ENCODE data around the gene LPCAT1.
"Not testable (repeated sequence)": the region's sequence is repeated elsewhere in the genome, so short reads cannot be mapped to it uniquely, and the experiment has no call there.

Gene LPCAT1

DNA sequence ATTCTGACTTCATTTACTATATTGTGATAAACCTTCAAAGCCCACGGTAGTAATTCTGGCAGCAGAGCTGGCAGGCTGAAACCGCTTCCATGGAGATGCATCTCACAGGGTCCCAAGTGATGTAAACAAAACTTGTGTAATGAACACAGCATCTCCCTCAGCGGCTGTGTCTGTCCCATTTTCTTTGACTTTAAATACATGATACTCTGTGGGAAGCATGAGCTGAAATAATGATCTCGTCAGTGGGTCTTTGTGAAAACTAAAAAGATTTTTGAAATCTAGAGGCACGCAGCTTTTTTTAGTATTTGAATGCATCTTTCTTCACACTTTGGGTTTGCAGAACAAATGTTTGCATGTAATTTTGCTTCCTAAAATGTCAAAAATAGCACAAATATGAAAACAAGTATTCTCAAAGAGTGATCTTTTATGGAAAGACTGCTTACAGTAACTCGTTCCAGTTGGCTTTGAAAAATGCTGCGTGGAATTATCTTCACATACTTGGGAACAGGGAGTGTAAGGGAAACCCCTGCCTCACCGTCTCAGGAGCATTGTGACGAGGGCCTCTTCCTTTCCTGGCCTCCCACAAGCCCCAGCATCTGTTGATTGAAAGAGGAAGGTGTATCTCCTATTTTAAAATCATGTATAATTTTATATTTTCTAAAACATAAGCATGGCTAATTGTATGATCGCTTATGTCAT, 18.1 kb upstream of the LPCAT1 start:
- in situ Hi-C loops (cut with HindIII; ENCODE audit: low sequenced_read_pairs): no loop called here

DNA sequence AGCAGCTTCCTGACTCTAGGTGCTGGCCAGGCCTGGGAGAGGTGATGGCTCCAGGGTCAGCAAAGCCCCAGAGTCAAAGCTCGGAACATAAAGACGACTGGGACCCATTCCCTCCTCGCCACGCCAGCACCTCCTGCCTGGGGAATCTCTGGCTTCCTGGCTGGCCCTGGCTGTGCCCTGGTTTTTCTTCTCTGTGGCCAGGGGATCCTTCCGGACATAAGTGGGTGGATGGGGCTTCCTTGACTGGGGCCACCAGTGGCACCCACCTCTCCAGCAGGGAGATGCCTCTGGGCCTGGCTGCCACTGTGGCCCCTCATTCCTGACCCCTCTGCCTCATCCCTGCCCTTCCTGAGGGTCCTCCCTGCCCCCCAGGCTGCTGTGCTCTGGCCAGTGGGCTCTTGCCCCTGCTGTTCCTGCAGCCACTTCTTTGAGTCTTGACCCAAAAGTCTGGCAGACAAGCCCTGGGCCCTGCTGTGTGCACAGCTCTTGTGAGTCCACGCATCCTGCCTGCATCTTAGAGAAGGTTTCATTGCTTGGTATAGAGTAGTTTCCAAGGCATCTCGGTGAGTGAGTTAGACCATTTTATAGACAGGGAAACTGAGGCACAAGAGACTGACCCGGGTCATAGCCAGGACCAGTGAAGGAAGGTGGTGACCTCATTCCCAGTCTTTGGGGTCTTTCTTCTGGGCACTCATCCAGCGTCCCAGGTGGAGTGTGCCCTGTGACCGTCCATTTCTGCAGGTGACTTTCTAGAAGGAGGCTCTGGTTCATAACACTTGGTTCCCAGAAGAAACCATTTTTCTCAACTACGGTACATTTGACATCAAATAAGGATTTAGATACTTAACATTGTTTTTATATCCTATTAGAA, 17.3 kb upstream of the LPCAT1 start:
- in situ Hi-C loops (cut with HindIII; ENCODE audit: low sequenced_read_pairs): no loop called here

DNA sequence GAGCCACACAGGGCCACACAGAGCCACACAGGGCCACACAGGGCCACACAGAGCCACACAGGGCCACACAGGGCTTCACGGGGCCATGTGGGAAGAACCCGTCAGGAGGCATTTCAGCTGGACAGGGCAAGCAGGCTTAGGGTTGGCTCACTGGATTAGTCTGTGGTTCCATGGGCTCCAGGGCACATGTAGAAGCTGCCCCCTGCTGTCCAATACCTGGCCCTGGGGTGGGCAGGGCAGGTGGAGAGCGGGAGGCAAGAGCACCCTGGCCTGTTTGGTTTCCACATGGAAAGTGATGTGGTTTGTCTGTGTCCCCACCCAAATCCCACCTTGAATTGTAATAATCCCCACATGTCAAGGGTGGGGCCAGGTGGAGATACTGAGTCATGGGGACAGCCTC, 16.4 kb upstream of the LPCAT1 start:
- in situ Hi-C loops (cut with HindIII; ENCODE audit: low sequenced_read_pairs): no loop called here

DNA sequence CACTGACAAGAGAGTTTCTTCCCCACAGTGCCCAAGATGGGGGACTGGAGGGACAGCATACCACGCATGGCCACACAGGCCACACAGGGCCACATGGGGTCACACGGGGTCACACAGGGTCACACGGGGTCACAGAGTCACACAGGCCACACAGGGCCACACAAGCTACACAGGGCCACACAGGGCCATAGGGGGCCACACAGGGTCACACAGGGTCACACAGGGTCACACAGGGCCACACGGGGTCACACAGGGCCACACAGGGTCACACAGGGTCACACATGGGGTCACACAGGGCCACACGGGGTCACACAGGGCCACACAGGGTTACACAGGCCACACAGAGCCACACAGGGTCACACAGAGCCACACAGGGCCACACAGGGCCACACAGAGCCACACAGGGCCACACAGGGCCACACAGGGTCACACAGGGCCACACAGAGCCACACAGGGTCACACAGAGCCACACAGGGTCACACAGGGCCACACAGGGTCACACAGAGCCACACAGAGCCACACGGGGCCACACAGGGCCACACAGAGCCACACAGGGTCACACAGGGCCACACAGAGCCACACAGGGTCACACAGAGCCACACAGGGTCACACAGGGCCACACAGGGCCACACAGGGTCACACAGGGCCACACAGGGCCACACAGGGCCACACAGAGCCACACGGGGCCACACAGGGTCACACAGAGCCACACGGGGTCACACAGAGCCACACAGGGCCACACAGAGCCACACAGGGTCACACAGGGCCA, 15.8 kb upstream of the LPCAT1 start:
- in situ Hi-C loops (cut with HindIII; ENCODE audit: low sequenced_read_pairs): not testable (repeated sequence)

DNA sequence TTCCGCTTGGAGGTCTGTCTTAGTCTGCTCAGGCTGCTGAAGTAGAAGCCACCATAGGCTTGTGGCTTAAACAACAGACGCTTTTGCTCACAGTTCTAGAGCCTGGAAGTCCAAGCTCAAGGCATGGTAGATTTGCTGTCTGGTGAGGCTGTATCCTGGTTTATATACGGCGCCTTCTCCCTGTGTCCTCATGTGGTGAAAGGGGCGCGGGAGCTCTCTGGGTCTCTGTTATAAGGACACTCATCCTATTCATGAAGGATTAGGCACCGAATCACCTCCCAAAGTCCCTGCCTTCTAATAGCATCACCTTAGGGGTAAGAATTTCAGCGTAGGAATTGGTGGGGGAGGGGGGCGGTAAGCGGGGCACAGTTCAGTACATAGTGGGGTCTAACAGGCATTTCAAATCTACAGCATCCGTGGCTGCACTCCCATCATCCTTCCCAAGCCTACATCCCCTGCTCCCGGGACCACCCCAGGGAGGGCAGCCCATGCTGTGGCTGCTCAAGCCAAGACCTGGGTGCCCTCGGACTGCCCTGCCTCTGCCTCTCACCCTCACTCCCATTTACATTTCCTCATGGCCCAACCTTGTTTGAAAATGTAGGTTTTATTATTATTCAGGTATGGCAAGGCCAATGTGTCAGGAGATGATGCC, 15.1 kb upstream of the LPCAT1 start:
- in situ Hi-C loops (cut with HindIII; ENCODE audit: low sequenced_read_pairs): no loop called here

DNA sequence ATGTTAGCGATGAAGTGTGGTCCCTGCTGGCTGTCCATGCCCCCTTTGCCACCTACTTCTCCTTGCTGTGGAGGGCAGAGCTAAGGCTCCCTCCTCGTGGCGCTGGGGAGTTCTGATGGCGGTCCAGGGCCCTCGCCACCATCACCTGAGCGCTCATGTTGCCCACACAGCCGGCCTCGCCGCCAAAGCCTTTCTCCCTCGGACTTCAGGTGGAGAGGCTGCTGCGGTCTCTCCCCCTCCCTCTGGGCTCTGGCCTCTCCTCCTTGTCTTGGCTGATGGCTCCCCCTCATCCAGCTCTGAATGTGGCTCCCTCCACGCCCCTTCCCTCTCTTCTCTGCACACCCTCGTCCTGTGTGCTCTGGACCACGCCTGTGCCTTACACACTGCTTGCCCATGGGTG, 14.5 kb upstream of the LPCAT1 start:
- in situ Hi-C loops (cut with HindIII; ENCODE audit: low sequenced_read_pairs): no loop called here

DNA sequence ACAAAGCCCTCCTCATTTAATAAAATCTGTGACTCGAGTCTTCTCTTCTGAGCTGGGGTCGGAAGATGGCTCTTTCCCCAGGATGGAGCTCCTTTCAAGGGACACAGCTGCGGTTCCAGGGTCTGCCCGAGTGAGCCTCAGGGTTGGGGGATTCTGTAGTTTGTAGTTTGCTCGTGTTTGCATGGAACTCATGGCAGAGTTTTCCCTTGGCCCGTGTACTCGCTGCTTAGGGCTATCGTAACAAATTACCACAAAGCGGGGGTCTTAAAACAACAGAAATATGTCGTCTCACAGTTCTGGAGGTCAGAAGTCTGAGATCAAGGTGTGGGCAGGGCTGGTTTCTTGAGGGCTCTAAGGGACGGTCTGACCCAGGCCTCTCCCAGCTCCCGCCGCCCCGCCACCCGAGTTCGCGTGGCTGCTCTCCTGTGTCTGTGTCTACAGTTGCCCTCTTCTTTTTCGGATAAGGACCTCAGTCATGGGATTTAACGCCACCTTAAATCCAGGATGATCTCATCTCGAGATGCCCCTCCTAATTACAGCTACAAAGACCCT, 13.9 kb upstream of the LPCAT1 start:
- in situ Hi-C loops (cut with HindIII; ENCODE audit: low sequenced_read_pairs): no loop called here

DNA sequence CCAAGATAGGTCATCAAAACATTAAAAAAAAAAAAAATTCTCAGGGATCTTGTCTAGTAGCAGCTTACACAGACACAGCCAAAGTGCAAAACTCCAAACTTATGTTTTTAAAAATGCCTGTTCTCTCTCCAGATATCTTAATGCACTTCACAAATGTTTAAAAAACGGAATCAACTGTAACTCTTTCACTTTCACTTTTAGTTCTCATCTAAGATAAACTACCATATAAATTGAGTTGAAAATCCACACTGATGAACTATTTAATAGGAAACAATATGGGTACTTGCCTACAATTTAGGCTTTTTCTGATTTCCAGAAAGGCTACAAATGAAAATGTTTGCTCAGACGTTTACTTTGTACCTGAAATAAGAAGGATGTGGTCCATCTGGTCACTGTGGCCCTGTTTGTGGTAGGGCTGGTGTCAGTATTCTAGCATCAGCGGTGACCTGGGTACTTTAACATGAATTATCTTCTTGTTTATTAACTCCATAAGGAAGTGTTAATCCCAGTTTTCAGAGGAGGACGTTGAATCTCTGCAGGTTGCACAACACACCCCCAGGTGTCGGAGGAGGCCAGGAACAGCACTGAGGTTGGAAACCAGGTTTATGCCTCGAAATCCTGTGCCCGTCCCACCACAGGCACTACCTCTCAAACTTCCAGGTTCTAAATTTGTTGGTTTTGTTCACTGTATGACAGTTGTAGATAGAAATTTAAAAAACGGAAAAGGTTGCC, 13.3 kb upstream of the LPCAT1 start:
- in situ Hi-C loops (cut with HindIII; ENCODE audit: low sequenced_read_pairs): no loop called here

DNA sequence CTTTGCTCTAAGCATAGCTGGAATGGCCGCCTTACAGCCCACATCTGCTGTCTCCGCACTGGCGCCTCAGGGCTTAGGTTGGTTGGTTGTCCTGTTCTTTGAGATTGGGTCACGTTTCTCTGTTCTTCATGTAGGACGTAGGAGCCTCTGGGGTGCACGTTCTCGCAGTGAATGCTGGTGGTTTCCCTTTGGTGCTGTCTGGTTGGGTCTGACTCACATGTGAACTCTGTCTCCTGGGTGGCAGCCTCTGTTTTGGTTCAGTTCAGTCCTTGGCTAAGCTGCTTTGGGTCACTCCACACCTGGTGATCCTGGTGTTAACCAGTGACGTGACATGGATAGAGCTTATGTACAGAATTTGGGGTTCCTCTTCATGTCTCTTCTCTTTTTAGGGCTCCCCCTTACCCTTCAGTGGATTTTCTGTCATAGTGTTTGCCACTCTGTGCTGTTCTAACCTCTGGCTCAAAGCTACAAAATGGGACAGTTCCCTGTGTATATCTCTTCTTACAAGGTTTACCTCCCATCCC, 12.6 kb upstream of the LPCAT1 start:
- in situ Hi-C loops (cut with HindIII; ENCODE audit: low sequenced_read_pairs): no loop called here

DNA sequence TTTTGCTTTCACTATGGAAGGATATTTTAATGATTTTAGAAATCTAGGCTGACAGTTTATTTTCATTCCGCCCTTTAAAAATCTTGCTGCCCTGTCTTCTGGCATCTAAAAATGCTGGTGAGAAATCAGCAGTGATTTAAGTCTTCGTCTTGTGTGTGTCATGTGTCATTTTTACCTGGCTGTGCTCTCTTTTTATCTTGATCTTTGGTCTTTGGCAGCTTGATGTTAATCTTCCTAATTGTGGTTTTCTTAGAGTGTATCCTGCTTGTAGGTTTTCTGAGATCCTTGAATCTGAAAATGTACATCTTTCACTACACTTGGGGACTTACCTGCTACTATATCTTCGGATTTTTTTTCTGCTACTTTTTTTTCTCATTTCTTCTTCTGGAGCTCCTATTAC, 11.9 kb upstream of the LPCAT1 start:
- in situ Hi-C loops (cut with HindIII; ENCODE audit: low sequenced_read_pairs): no loop called here

DNA sequence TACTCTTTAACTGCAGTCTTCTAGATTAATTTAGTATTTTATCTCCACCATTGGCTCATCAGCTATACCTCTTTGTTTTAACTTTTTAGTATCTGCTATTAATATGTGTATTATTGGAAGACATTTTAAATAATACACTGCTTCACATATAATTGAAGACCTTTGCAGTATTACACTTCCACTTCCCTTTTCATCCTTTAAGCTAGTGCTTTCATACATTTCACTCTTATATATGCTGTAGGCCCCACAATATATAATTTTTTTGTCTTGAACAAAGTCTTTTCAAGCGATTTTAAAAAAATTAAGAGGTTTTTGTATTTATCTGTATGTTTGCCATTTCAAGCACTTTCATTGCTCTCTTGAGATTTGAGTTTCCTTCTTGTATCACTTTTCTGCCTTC, 8.6 kb upstream of the LPCAT1 start:
- in situ Hi-C loops (cut with HindIII; ENCODE audit: low sequenced_read_pairs): no loop called here

DNA sequence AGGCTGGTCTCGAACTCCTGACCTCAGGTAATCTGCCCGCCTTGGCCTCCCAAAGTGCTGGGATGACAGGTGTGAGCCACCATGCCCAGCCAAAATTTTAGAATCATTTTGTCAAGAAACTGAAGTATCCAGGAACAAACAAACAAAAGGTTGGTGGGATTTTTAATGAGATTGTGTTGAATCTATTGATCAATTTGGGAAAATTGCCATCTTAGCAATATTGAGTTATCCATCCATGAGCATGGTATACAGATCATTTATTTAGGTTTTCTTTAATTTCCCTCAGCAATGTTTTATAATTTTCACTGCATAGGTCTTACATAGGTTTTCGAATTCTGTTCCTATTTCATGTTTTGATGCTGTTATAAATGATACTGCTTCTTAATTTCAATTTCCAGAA, 5.7 kb upstream of the LPCAT1 start:
- in situ Hi-C loops (cut with HindIII; ENCODE audit: low sequenced_read_pairs): loop anchor here (5.0 kb wide), 1 partner anchor 57 kb away; no protein-coding TSS in a partner anchor

DNA sequence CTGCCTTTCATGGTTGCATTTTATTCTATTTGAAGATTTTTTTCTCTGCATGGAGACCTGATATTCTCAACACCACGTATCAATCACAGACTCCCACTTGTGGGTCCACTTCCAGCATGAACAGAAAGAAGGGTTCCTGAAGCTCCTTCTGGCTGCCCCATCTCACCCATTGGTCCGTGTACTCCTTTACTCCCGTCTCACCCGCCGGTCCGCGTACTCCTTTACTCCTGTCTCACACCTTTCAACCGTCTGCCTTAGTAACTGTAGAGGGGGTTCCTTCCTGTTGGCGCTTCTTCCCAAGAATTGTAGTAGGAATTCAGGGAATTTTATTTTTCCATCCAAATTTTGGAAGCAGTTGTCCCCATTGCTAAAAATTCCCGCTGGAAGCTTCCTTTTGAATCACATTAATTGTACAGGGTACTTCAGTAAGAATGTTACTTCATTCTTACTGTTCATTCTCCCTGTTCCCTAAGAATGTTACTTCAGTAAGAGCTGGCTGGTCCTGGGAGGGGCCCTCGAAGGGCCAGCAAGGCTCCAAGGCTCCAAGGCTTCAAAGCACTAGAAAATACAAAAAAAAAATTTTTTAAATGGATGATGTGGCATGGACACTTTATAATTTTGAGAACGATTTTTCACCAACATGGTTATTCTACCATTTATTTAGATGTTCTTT, 3.9 kb upstream of the LPCAT1 start:
- in situ Hi-C loops (cut with HindIII; ENCODE audit: low sequenced_read_pairs): loop anchor here (5.0 kb wide), 1 partner anchor 55 kb away; no protein-coding TSS in a partner anchor

DNA sequence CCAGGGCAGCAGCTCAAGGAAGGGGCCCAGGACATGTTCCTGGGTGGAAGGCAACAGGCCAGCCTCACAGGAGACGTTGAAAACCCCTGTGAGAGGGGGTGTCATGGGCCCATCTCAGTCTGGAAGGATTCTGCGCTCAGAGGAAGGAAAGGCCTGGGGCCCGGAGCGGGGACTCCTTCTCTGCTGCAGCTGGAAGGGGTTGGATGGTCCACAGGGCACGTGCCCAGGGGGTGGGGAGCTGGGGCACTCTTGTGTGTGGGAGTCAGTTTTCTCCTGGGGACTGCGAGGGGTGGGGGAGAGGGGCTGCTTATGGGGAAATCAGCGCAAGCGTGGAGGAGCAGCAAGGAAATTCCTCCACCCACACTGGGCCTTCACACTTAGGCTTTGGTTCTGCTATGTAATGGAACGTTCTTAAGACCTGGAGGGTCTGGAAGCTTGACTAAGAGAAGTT, 2.9 kb upstream of the LPCAT1 start:
- in situ Hi-C loops (cut with HindIII; ENCODE audit: low sequenced_read_pairs): loop anchor here (5.0 kb wide), 1 partner anchor 54 kb away; no protein-coding TSS in a partner anchor

DNA sequence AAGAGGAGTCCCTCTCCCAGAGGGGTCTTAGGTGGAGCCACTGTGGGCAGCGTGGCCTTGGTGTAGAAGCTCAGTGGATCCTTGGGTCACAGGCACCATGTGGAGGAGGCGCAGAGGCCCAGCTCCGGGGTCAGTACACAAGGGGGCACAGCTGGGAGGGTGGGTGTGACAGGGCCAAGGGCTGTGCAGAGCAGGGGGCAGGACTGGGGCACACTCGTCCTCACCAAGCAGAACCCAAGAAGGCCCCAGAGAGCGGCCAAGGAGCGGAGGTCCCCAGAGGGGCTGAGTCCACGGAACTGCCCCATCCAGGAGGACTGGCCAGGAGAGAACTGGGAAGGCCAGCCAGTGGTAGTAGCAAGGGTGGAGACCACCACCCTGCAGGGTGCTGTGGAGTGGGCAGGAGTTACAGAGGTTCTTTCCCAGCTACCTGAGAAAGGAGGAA, 2.5 kb upstream of the LPCAT1 start:
- in situ Hi-C loops (cut with HindIII; ENCODE audit: low sequenced_read_pairs): loop anchor here (5.0 kb wide), 1 partner anchor 54 kb away; no protein-coding TSS in a partner anchor

DNA sequence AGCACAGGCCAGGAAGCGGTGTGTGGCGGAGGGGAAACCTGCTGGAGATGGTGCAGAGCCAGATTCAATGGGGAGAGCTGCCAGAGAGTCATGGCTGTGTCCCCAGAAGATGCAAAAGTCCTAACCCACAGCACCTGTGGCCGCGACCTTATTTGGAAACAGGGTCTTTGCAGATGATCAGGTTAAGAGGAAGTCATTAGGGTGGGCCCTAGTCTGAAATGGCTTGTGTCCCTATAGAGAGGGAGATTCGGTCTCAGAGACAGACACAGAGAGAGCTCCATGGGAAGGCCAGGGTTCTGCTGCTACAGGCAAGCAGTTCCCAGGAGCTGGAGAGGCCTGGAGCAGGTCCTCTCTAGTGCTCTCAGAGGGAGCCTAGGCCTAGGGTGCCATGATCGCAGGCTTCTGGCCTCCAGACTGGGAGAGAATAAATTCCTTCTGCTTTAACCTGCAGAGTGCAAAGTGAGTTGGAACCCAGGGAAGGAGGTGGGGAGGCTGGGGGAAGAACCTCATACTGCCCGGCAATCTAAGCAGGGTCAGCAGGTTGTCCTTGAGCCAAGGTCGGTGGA, 1.9 kb upstream of the LPCAT1 start:
- in situ Hi-C loops (cut with HindIII; ENCODE audit: low sequenced_read_pairs): loop anchor here (5.0 kb wide), 1 partner anchor 53 kb away; no protein-coding TSS in a partner anchor

DNA sequence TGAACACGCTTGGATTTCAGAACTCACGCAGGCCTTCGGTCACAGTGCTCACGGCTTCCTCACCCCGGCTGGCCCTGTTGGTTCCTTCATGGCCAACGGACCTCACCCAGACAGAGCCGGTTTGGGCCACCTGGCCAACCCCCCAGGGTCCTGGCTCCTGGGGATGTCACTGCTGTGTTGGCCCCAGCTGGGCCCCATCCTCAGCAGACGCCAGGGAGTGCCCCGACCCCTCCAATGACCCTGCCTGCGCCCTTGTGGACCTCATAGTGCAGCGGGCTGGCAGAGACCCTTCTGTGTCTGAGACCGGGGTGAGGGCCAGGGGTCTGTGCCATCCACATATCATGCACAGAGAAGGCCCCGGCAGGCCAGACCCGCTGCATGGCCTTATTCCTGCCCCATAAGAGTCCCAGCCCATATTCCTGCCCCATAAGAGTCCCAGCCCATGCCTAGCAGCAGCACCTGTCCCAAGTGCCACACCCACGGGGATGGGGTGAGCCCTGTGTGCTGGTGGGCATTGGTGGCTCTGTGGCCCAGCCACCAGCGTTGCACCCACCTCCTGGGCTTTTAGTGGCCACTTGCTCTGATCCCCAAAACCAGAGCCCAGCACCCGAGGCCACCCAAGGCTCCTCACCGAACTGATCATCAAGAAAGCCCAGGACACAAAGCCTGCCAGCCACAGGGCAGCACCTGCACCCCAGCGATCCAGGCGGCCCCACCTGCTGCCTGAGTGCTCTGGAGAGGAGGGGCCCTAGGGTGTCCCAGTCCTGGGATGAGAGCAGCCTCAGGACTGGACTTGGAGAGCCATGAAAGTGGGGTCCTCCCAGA, 1.3 kb upstream of the LPCAT1 start:
- in situ Hi-C loops (cut with HindIII; ENCODE audit: low sequenced_read_pairs): loop anchor here (5.0 kb wide), 1 partner anchor 53 kb away; no protein-coding TSS in a partner anchor

DNA sequence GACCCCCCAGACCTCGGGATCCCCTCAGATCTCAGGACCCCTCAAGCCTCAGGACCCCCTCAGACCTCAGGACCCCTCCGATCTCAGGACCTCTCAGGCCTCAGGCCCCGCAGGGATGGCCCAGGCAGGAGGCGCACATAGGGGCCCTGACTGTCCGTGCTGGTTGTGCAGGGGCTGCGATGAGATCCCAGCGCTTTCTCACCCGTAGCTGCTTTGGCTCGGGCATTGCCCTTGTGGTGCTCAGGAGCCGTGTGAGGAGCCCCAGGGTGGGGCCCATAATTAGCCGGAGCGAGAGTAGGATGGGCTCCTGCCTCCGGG, 680 bp upstream of the LPCAT1 start:
- in situ Hi-C loops (cut with HindIII; ENCODE audit: low sequenced_read_pairs): no loop called here
